GM19438 (cell line): ENCODE measurements around the gene INTS1.
"Not testable (repeated sequence)": the region's sequence is repeated elsewhere in the genome, so short reads cannot be mapped to it uniquely, and the experiment has no call there.

Experiments used
- ATAC-seq: cut with Tn5 transposase; IDR thresholded peaks from one replicate; pipeline ENCODE4 v1.9.1; 2021; ENCODE audit warnings: low read depth; ENCODE audit not compliant: unreplicated experiment

The INTS1 gene

GRCh38 chr7:1531263-1531978, 27.2 kb upstream of the INTS1 start:
- ATAC-seq, result no peak

- ATAC-seq, result no peak
These were observed 26.7 kb upstream of the INTS1 start for GRCh38 chr7:1530946-1531262.

- ATAC-seq, result no peak
These were observed 25.4 kb upstream of the INTS1 start for GRCh38 chr7:1529383-1530116.

GRCh38 chr7:1526271-1526754, 22.1 kb upstream of the INTS1 start:
- ATAC-seq, result no peak

- no peak for ATAC-seq
These were observed 21.2 kb upstream of the INTS1 start for GRCh38 chr7:1525409-1525808.

GRCh38 chr7:1523844-1524243, 19.7 kb upstream of the INTS1 start:
- no peak for ATAC-seq

GRCh38 chr7:1523208-1523607, 19.0 kb upstream of the INTS1 start:
- ATAC-seq, result no peak

- ATAC-seq, result no peak
These were observed 17.3 kb upstream of the INTS1 start for GRCh38 chr7:1521456-1521855.

- no peak for ATAC-seq
These were observed 16.5 kb upstream of the INTS1 start for GRCh38 chr7:1520539-1521234.

- not testable (repeated sequence) for ATAC-seq
These were observed 15.2 kb upstream of the INTS1 start for GRCh38 chr7:1519322-1519922.

- ATAC-seq, result no peak
These were observed 12.5 kb upstream of the INTS1 start for GRCh38 chr7:1516586-1517251.

- not testable (repeated sequence) for ATAC-seq
These were observed 11.3 kb upstream of the INTS1 start for GRCh38 chr7:1515509-1515967.

- ATAC-seq, result no peak
These were observed 10.8 kb upstream of the INTS1 start for GRCh38 chr7:1514995-1515401.

- ATAC-seq, result no peak
These were observed 10.2 kb upstream of the INTS1 start for GRCh38 chr7:1514407-1514806.

GRCh38 chr7:1513657-1514095, 9.5 kb upstream of the INTS1 start:
- no peak for ATAC-seq

- ATAC-seq, result no peak
These were observed 8.8 kb upstream of the INTS1 start for GRCh38 chr7:1512781-1513656.

- ATAC-seq, result no peak
These were observed 7.5 kb upstream of the INTS1 start for GRCh38 chr7:1511444-1512422.

GRCh38 chr7:1510780-1511154, 6.6 kb upstream of the INTS1 start:
- no peak for ATAC-seq
